IMR-90 (cell line): ENCODE measurements around the gene SMTN. TPM values are rescaled to one million over a fixed set of nuclear protein-coding genes. Genes with fewer than 3 reads are reported as not detected.

Experiments
- ATAC-seq: fragments of 200-7000 bp; cut with Tn5 transposase; 2 replicates; pipeline ENCODE4 v1.9.1; 2020; ENCODE audit warnings: low read depth, mild to moderate bottlenecking, moderate library complexity
- BruUV-seq: library from RNA; stranded (reverse); fragments of 400-500 nt; replicated peaks from 2 replicates; lab custom pipeline; 2021; lab: Mats Ljungman, UMichigan
- CTCF ChIA-PET: fragments of 300-600 bp; formaldehyde crosslinking; extraction: SDS; loops from one replicate; lab custom pipeline; 2021; ENCODE audit warnings: antibody characterized with exemption; lab: Yijun Ruan, JAX
- POLR2A ChIA-PET: fragments of 300-600 bp; sonication (Branson Sonifier 250); formaldehyde crosslinking; loops from one replicate; lab custom pipeline; 2022; ENCODE audit warnings: antibody characterized with exemption; ENCODE audit not compliant: unreplicated experiment; lab: Charles Lee
- DNase-seq: peaks from one replicate; pipeline ENCODE4 v3.0.0; 2013
- H2AFZ ChIP-seq: replicated peaks from 2 replicates; pipeline ENCODE3; 2013; ENCODE audit warnings: low read length, mild to moderate bottlenecking; ENCODE audit not compliant: poor library complexity
- H2AK5ac ChIP-seq: 2 replicates; pipeline ENCODE4 v1.6.1; 2013; ENCODE audit warnings: low read depth, low read length, inconsistent platforms
- H2AK9ac ChIP-seq: replicated peaks from 2 replicates; pipeline ENCODE3; 2013; ENCODE audit warnings: mild to moderate bottlenecking, low read depth, low read length, moderate library complexity; ENCODE audit not compliant: poor library complexity
- H2BK120ac ChIP-seq: 2 replicates; pipeline ENCODE4 v1.6.1; 2013; ENCODE audit warnings: low read depth, low read length, inconsistent platforms
- H2BK15ac ChIP-seq: 3 replicates; pipeline ENCODE4 v1.6.1; 2013; ENCODE audit warnings: low read depth, low read length, inconsistent platforms
- H2BK20ac ChIP-seq: 2 replicates; pipeline ENCODE4 v1.6.1; 2013; ENCODE audit warnings: low read depth, mild to moderate bottlenecking, inconsistent platforms, low read length, moderate library complexity
- H2BK5ac ChIP-seq: 2 replicates; pipeline ENCODE4 v1.6.1; 2013; ENCODE audit warnings: mild to moderate bottlenecking, low read depth, low read length, inconsistent platforms; ENCODE audit not compliant: poor library complexity, severe bottlenecking
- H3K14ac ChIP-seq: replicated peaks from 2 replicates; pipeline ENCODE4 v1.6.1; 2013; ENCODE audit warnings: low read depth, low read length, inconsistent platforms
- H3K18ac ChIP-seq: 2 replicates; pipeline ENCODE4 v1.6.1; 2013; ENCODE audit warnings: low read depth, low read length, control low read depth
- H3K23ac ChIP-seq: 2 replicates; pipeline ENCODE4 v1.6.1; 2013; ENCODE audit warnings: low read depth, low read length, inconsistent platforms
- H3K27ac ChIP-seq: 2 replicates; pipeline ENCODE4 v1.5.1; 2013; ENCODE audit warnings: mild to moderate bottlenecking, control low read depth, low read length; ENCODE audit not compliant: insufficient read depth
- H3K27me3 ChIP-seq: 2 replicates; pipeline ENCODE4 v1.6.1; 2013; ENCODE audit warnings: low read length; ENCODE audit not compliant: control insufficient read depth, insufficient read depth
- H3K36me3 ChIP-seq: 2 replicates; pipeline ENCODE4 v1.6.1; 2013; ENCODE audit warnings: low read length, mixed read lengths; ENCODE audit not compliant: control insufficient read depth, insufficient read depth
- H3K4ac ChIP-seq: 2 replicates; pipeline ENCODE4 v1.6.1; 2013; ENCODE audit warnings: low read depth, low read length, inconsistent platforms
- H3K4me1 ChIP-seq: 2 replicates; pipeline ENCODE4 v1.6.1; 2013; ENCODE audit warnings: low read length, mixed read lengths; ENCODE audit not compliant: control insufficient read depth, insufficient read depth
- H3K4me2 ChIP-seq: 2 replicates; pipeline ENCODE4 v1.6.1; 2013; ENCODE audit warnings: low read depth, mild to moderate bottlenecking, control low read depth, low read length, moderate library complexity
- H3K4me3 ChIP-seq: 2 replicates; pipeline ENCODE4 v1.5.1; 2013; ENCODE audit warnings: low read depth, mild to moderate bottlenecking, control low read depth, low read length, moderate library complexity; ENCODE audit not compliant: insufficient read depth
- H3K56ac ChIP-seq: 2 replicates; pipeline ENCODE4 v1.6.1; 2013; ENCODE audit warnings: low read length, inconsistent platforms; ENCODE audit not compliant: insufficient read depth; ENCODE audit errors: extremely low read depth
- H3K79me1 ChIP-seq, 2 experiments: 2 replicates each; pipeline ENCODE4 v1.6.1; 2013; ENCODE audit warnings: low read length in 2 of 2, inconsistent platforms in 1 of 2, low read depth in 1 of 2
- H3K9ac ChIP-seq: 2 replicates; pipeline ENCODE4 v1.6.1; 2013; ENCODE audit warnings: low read depth, low read length, control low read depth
- H3K9me1 ChIP-seq: 2 replicates; pipeline ENCODE4 v1.6.1; 2013; ENCODE audit warnings: low read length, inconsistent platforms; ENCODE audit not compliant: insufficient read depth
- H3K9me3 ChIP-seq: 2 replicates; pipeline ENCODE4 v1.6.1; 2013; ENCODE audit warnings: low read length; ENCODE audit not compliant: control insufficient read depth, insufficient read depth
- H4K20me1 ChIP-seq: 2 replicates; pipeline ENCODE4 v1.6.1; 2013; ENCODE audit warnings: low read length, inconsistent platforms; ENCODE audit not compliant: insufficient read depth
- H4K5ac ChIP-seq: 2 replicates; pipeline ENCODE4 v1.6.1; 2013; ENCODE audit warnings: mild to moderate bottlenecking, low read depth, low read length, control low read depth
- H4K8ac ChIP-seq, 2 experiments: 2 replicates each; pipeline ENCODE4 v1.6.1; 2013; ENCODE audit warnings: low read depth in 2 of 2, low read length in 2 of 2, control low read depth in 1 of 2, inconsistent platforms in 1 of 2
- H4K91ac ChIP-seq: 2 replicates; pipeline ENCODE4 v1.6.1; 2013; ENCODE audit warnings: low read depth, low read length, inconsistent platforms; ENCODE audit not compliant: insufficient read depth
- BHLHE40 ChIP-seq: fragments of 150-350 bp; IDR thresholded peaks from 2 replicates; pipeline ENCODE4 v1.6.1; 2016; ENCODE audit warnings: mild to moderate bottlenecking, low read depth, low read length
- CHD1 ChIP-seq: IDR thresholded peaks from 2 replicates; pipeline ENCODE4 v1.6.1; 2012; ENCODE audit warnings: low read depth, low read length, improper control_type of control experiment
- RAD21 ChIP-seq: IDR thresholded peaks from 2 replicates; pipeline ENCODE4 v1.6.1; 2012; ENCODE audit warnings: low read length, improper control_type of control experiment
- RCOR1 ChIP-seq: IDR thresholded peaks from 2 replicates; pipeline ENCODE4 v1.6.1; 2012; ENCODE audit warnings: mild to moderate bottlenecking, low read length, improper control_type of control experiment; ENCODE audit not compliant: insufficient replicate concordance
- RFX5 ChIP-seq: IDR thresholded peaks from 2 replicates; pipeline ENCODE4 v1.8.0; 2012; ENCODE audit warnings: low read depth, mild to moderate bottlenecking, low read length, moderate library complexity
- SMC3 ChIP-seq: fragments of 150-350 bp; IDR thresholded peaks from 2 replicates; pipeline ENCODE4 v1.6.1; 2016; ENCODE audit warnings: low read depth, mild to moderate bottlenecking, antibody characterized with exemption, low read length, moderate library complexity
- WGBS, 2 experiments: methylation state at CpG; one replicate each; pipeline versions ENCODE4 v1.1.5 to v1.1.7; 2013; ENCODE audit warnings: missing lambda C conversion rate in 2 of 2; ENCODE audit not compliant: insufficient read length in 1 of 2; ENCODE audit errors: extremely low coverage in 2 of 2; 5-methylcytosine and 5-hydroxymethylcytosine counted together
- dilution Hi-C: fragments of 300-500 bp; cut with HindIII; formaldehyde crosslinking; loops from one replicate; pipeline ENCODE4 v1.14.3; 2018; ENCODE audit warnings: low sequenced_read_pairs; ENCODE audit not compliant: unreplicated experiment
- in situ Hi-C: fragments of 300-500 bp; cut with MboI; formaldehyde crosslinking; loops from 3 replicates; pipeline ENCODE4 v1.14.3; 2019; ENCODE audit warnings: low sequenced_read_pairs, inconsistent platforms, mixed read lengths
- intact Hi-C: fragments of 100-400 bp; cut with micrococcal nuclease; formaldehyde crosslinking; loops from 2 replicates; pipeline ENCODE4 v1.10.0; 2022
- polyA plus RNA-seq, 3 experiments: library from polyadenylated mRNA; depleted of rRNA; stranded (reverse); fragments of >200 nt; gene quantifications; 2 replicates each; pipeline ENCODE4 v1.2.3, GENCODE V29; 2012; ENCODE audit warnings: low replicate concordance in 1 of 3
- total RNA-seq: library from RNA; depleted of rRNA; stranded (reverse); fragments of >200 nt; gene quantifications from 2 replicates; pipeline ENCODE4 v1.2.3, GENCODE V29; 2012

SMTN gene
- total and polyA plus RNA-seq, 2 of the 4 experiments (the other 2 are of a cell fraction) = 53.6 to 63.7 TPM

DNA sequence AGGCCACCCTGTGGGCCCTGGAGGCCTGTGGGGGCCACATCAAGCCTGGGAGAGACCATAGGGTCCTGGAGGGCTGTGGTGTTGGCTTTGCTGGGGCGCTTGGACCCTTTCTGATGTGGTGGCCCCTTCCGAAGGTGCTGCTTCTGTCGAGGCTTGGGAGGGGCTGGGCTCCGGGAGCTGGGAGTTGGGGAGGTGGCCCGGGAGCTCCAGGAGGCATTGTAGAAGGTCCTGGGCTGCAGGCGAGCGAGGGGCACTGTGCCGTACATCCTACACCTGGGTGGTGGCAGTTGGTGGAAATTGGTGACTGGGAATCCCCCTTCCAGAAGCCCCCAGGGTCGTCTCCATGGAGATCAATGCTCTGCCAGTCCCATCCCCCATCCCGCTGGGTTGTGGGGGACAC, 56.6 kb downstream of the SMTN start:
- Histone ChIP-seq H3K14ac (no peak overlapping the region), H4K8ac (no peak overlapping the region), H2AFZ (no peak overlapping the region), H3K4ac (no peak overlapping the region), H2BK15ac (no peak overlapping the region), H2AK9ac (no peak overlapping the region), H2BK20ac (no peak overlapping the region), H2BK5ac (no peak overlapping the region), H3K9me3 (no peaks in the 10 kb centered on the region), H3K9me1 (no peaks in the 10 kb centered on the region), H3K27ac (no peak overlapping the region), H3K18ac (no peak overlapping the region), H3K23ac (no peak overlapping the region), H2BK120ac (no peak overlapping the region), H3K56ac (no peak overlapping the region), H4K20me1 (no peaks in the 10 kb centered on the region), H4K91ac (no peak overlapping the region), H3K4me3 (no peak overlapping the region), H4K5ac (no peak overlapping the region), H3K27me3 (peaks cover 29% of the 10 kb centered on the region), H3K4me1 (no peaks in the 10 kb centered on the region), H3K9ac (no peak overlapping the region), H3K4me2 (no peak overlapping the region), H3K36me3 (no peaks in the 10 kb centered on the region), H3K79me1 (no peaks in the 10 kb centered on the region), H2AK5ac (no peak overlapping the region)
- WGBS, 2 experiments = 67% methylated on average over 3 of the region's 10 CpGs; no CpG with 5 or more reads in 1 of the 2 experiments
- intact Hi-C loops (no loop called here), in situ Hi-C loops (no loop called here), dilution Hi-C loops (no loop called here)
- ChIA-PET CTCF (no interaction called here), POLR2A (no interaction called here)
- TF ChIP-seq CHD1 (no peak), RFX5 (no peak), BHLHE40 (no peak), RAD21 (no peak), RCOR1 (no peak), SMC3 (no peak)
- BruUV-seq = no TSS peak
- no peak for ATAC-seq
- DNase-seq = no peak
